T-helper 17 cell (primary cell): ENCODE data around the gene RNF215. TPM values are rescaled to one million over a fixed set of nuclear protein-coding genes. Genes with fewer than 3 reads are reported as not detected.

Experiments used
- ATAC-seq: fragments of 150-1000 bp; cut with Tn5 transposase; 2 replicates; pipeline ENCODE4 v1.10.0; 2021; ENCODE audit warnings: mild to moderate bottlenecking, moderate library complexity
- DNase-seq, 3 donors: peaks; one replicate each; pipeline versions ENCODE4 v3.0.0 to v3.0.0-alpha.2; 2020 to 2021
- H3K9me3 ChIP-seq: one replicate; pipeline ENCODE4 v1.7.0; 2013; ENCODE audit warnings: low read length, mild to moderate bottlenecking; ENCODE audit not compliant: control insufficient read depth, poor library complexity, severe bottlenecking
- H3K27ac Mint-ChIP-seq: one replicate; pipeline ENCODE4 v1.8.0; 2022; ENCODE audit warnings: mild to moderate bottlenecking, moderate library complexity, mixed read lengths
- H3K27me3 Mint-ChIP-seq: one replicate; pipeline ENCODE4 v1.8.0; 2022; ENCODE audit warnings: mixed read lengths
- H3K36me3 Mint-ChIP-seq: one replicate; pipeline ENCODE4 v1.8.0; 2022; ENCODE audit warnings: low read depth, mixed read lengths
- H3K4me1 Mint-ChIP-seq: one replicate; pipeline ENCODE4 v1.8.0; 2022; ENCODE audit warnings: mild to moderate bottlenecking, mixed read lengths
- H3K4me3 Mint-ChIP-seq: one replicate; pipeline ENCODE4 v1.8.0; 2022; ENCODE audit warnings: mild to moderate bottlenecking, moderate library complexity, mixed read lengths
- total RNA-seq, 4 donors: library from RNA in 2 of 4; stranded (reverse) in 2 of 4; gene quantifications; one replicate each; pipeline ENCODE4 v1.2.3 and lab custom pipeline; 2022 to 2026

The RNF215 gene
- total RNA-seq (10 to 100 TPM in 1 of 2 donors, 1 to 10 TPM in 1; 4.9 to 12.3 TPM), total RNA-seq (lab: John Stamatoyannopoulos, UW) (5.3 to 8.2 reads per million in 2 donors)

DNA sequence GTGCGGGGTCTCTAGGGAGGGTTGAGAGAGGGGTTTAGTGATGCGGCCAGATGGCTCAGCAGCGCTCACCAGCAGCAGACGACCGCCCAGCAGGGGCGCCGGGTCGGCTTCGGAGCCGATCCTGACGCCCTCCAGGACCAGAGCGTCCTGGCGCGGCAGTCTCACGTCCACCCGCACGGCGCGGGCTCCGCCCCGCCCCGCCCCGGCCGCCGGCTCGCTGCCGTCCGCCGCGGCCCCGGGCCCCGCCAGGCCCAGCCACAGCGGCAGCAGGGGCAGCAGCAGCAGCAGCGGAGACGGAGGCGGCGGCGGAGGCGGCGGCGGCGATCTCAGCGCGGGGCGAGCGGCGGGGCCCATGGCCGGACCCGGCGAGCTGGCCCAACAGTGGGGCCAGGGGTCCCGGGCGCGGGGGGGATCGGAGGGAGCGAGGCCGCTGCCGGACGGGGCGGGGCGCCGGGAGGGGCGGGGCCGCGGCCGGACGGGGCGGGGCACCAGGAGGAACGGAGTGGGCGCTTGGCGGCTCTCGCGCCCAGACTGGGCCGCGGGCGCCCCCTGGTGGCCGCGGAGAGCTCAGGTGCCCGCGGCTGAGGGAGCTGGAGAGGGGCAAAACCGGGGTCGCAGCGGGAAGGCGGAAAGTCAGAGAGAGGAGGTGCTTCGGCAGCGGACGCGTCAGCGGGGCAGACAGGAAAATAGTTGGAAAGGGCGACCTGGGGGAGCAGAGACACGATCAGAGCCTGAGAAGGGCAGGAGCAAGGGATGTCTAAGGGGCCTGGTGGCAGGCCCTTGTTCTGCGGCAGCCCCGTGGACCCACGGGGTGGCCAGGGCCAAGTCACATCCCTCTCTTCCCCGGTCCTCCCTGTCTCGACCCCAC lies at the start of gene RNF215:
TSS of gene RNF215 (minus strand) at position 452 of the 868 bp plus-strand sequence. CDS start at position 354, 98 bp downstream.
- Mint-ChIP-seq H3K4me1 (peaks cover 11% of the 10 kb centered on the region), H3K27ac (no peak within 1 kb of the TSS)
- peak; percentile 79 to 85 (median 82) for DNase-seq

DNA sequence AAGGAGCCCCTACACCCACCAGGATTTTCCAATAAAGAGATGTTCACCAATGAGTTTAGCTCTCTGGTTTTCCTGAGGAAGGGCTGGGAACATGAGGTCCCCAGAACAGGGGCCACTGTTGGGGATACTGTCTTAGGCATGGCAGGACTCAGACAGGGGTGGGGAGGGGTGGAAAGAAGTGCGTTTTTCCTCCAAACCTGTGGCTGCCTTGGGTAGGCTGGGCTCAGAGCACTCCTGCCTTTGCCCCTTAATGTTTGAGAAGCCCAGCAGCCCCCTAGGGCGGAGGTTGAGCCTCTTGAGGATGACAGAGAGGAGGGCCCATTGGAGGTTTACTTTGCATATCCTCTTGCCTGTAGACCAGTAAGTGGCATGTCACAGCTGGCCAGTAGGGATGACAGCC lies 49.0 kb upstream of the RNF215 start:
- ATAC-seq (no peak), DNase-seq (no peak)
- H3K36me3 Mint-ChIP-seq: peaks cover 2% of the 10 kb centered on the region
- H3K27me3 Mint-ChIP-seq: peaks cover 25% of the 10 kb centered on the region
- peaks cover 3% of the 10 kb centered on the region for H3K9me3 ChIP-seq
- peak overlapping the region; percentile 80 for H3K27ac Mint-ChIP-seq
- H3K4me3 Mint-ChIP-seq: peak overlapping the region; percentile 60
- peaks cover 5% of the 10 kb centered on the region for H3K4me1 Mint-ChIP-seq

More for the DNA sequence above, at the start of gene RNF215:
- H3K4me3 Mint-ChIP-seq: peak within 1 kb of the TSS; percentile 81
- peaks cover 5% of the 10 kb centered on the region for H3K27me3 Mint-ChIP-seq
- ATAC-seq: peak; percentile 90
- no peaks in the 10 kb centered on the region for H3K36me3 Mint-ChIP-seq
- H3K9me3 ChIP-seq: no peaks in the 10 kb centered on the region

DNA sequence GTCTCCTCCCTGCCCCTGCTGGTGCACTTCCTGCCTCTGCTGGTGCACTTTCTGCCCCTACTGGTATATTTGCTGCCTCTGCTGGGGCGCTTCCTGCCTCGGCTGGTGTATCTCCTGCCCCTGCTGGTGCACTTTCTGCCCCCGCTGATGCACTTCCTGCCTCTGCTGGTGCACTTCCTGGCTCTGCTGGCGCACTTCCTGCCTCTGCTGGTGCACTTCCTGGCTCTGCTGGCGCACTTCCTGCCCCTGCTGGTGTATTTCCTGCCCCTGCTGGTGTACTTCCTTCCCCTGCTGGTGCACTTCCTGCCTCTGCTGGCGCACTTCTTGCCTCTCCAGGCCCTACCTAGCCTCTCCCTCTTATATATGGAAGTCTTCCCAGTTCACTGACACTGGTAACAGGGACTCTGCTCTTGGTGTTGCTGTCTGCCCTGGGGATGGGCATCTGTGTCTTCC lies 48.5 kb upstream of the RNF215 start:
- DNase-seq (peak; percentile 53 to 76 (median 72)), ATAC-seq (peak; percentile 91)
- peak overlapping the region; percentile 80 for H3K27ac Mint-ChIP-seq
- H3K4me1 Mint-ChIP-seq: peaks cover 5% of the 10 kb centered on the region
- peak overlapping the region; percentile 60 for H3K4me3 Mint-ChIP-seq
- H3K27me3 Mint-ChIP-seq: peaks cover 20% of the 10 kb centered on the region
- peaks cover 3% of the 10 kb centered on the region for H3K9me3 ChIP-seq
- H3K36me3 Mint-ChIP-seq: no peaks in the 10 kb centered on the region

DNA sequence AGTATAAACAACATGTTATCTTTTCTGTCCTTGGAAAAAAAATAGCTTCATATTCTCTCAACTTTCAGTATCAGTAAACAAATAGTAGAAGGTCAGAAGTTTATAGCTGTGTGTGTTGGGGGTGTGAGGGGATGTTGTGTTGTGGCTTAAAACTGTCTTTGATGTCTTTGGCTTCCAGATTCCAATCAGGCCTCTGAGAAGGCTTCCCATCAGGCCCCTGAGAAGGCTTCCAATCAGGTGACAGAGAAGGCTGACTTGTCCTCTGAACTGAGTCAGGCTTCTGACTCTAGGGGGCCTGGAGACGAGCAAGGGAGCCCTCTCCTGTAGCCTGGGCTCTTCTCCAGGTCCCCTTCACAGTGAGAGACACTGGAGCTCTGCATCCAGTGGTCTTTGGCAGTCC lies 47.6 kb upstream of the RNF215 start:
- peaks cover 6% of the 10 kb centered on the region for H3K4me1 Mint-ChIP-seq
- peaks cover 3% of the 10 kb centered on the region for H3K9me3 ChIP-seq
- DNase-seq: no peak
- peak overlapping the region; percentile 80 for H3K27ac Mint-ChIP-seq
- no peak for ATAC-seq
- H3K4me3 Mint-ChIP-seq: peak overlapping the region; percentile 4
- peaks cover 12% of the 10 kb centered on the region for H3K27me3 Mint-ChIP-seq
- peaks cover 2% of the 10 kb centered on the region for H3K36me3 Mint-ChIP-seq

DNA sequence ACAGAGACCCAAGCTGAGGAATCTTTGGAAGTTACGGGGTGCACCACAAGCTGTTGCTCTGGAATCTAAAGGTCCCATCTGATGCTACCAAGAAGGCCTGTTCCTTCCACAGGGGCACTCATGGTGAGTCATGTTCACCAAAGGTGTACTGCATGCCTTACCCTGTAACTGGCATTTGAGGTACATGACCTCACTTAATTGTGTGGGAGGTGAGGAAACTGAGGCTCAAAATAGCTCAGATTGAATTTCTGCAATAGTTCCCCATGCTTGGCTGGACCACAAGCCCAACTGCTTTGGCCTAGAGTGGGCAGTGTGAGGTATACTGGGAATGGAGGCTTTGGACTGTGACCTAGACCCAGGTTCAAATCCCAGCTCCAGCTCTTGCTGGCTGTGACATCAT lies 46.6 kb upstream of the RNF215 start:
- ATAC-seq (no peak), DNase-seq (no peak)
- Mint-ChIP-seq H3K27ac (peak overlapping the region; percentile 80), H3K4me1 (peaks cover 6% of the 10 kb centered on the region), H3K4me3 (no peak overlapping the region), H3K27me3 (peaks cover 8% of the 10 kb centered on the region), H3K36me3 (peaks cover 2% of the 10 kb centered on the region)
- H3K9me3 ChIP-seq: peaks cover 3% of the 10 kb centered on the region

DNA sequence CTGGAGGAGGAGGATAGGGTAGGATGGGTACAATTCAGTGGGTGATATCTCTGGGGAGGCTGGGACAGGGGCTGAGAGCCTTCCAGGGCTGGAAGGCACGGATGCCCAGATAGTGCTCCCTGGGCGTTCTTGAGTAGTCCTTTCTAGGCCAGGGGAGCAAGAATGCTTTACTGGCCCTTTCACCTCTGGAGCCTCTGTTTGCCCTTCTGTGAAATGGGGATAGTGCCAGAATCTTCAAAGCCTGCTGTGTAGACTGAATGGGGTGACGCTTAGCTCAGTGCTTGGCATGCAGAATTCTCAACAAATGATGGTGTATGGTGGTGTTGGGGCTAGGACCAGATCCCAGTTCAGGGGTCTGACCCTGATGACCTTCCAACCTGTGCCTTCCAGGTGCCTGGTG lies 46.0 kb upstream of the RNF215 start:
- peaks cover 6% of the 10 kb centered on the region for H3K4me1 Mint-ChIP-seq

DNA sequence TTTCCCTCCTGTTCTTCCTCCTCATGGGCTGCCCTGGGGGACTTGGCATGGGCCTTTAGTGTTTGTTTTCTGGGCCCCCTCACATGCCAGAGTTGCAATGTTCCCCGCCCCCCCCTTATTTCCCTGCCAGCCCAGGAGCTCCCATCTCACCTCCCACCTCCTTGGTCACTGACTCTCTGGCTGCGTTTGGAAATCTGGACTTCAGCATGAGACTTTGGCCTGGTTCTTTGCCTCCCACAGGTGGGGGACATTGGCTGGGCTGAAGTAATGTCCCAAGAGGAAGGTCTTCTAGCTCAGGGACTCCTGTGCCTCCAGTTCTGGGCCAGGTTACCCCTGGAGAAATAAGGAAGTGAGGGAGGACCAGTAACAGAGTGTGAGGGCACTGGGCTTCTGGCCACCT lies 45.3 kb upstream of the RNF215 start:
- Mint-ChIP-seq H3K4me3 (no peak overlapping the region), H3K27ac (peak overlapping the region; percentile 65), H3K36me3 (peaks cover 2% of the 10 kb centered on the region), H3K4me1 (peaks cover 6% of the 10 kb centered on the region), H3K27me3 (no peaks in the 10 kb centered on the region)
- ATAC-seq: no peak
- peaks cover 3% of the 10 kb centered on the region for H3K9me3 ChIP-seq
- no peak for DNase-seq

More for the DNA sequence above, 46.0 kb upstream of the RNF215 start:
- H3K9me3 ChIP-seq: peaks cover 3% of the 10 kb centered on the region
- peak overlapping the region; percentile 65 for H3K27ac Mint-ChIP-seq
- H3K36me3 Mint-ChIP-seq: peaks cover 2% of the 10 kb centered on the region
- H3K4me3 Mint-ChIP-seq: no peak overlapping the region
- ATAC-seq: no peak
- DNase-seq: no peak
- peaks cover 2% of the 10 kb centered on the region for H3K27me3 Mint-ChIP-seq

DNA sequence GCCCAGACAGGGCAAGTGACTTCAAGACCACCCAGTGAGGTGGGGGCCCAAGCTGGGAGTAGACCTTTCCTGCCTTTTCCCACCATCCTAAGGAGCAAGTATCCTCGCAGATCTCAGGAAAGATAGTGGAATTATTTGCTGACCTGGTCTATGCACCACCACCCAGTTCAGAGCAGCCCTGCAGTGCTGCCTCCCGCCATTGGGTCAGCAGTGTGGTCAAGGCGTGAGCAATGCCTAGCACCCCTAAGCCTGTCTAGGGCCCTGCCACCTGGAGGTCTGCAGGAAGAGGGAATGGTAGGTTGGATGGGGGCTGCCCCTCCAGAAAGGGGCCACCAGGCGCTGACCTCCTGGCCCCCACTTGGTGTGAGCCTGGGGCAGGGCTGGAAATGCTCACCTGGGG lies 44.9 kb upstream of the RNF215 start:
- Mint-ChIP-seq H3K4me1 (peaks cover 9% of the 10 kb centered on the region), H3K27ac (no peak overlapping the region), H3K36me3 (peaks cover 2% of the 10 kb centered on the region), H3K27me3 (no peaks in the 10 kb centered on the region), H3K4me3 (no peak overlapping the region)
- ATAC-seq (no peak), DNase-seq (no peak)
- peaks cover 3% of the 10 kb centered on the region for H3K9me3 ChIP-seq

DNA sequence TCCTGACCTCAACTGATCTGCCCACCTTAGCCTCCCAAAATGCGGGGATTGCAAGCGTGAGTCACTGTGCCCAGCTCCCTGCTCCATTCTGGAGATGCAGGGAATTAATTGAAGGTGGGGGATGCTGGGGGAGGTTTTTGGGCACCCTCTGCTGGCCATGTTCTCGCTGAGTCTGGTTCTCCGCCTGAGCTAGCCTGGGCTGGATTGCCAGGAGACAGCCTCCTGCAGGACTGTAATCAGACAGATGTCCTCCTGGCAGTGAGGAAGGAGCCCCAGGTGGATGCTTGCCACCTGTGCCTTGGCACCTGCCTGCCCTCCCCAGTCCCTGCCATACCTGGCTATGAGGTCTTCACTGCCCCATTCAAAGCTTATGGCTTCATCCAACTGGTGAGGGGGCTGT lies 43.7 kb upstream of the RNF215 start:
- no peak overlapping the region for H3K4me3 Mint-ChIP-seq
- ATAC-seq (no peak), DNase-seq (no peak)
- H3K27ac Mint-ChIP-seq: peak overlapping the region; percentile 97
- H3K9me3 ChIP-seq: no peaks in the 10 kb centered on the region
- H3K4me1 Mint-ChIP-seq: peaks cover 18% of the 10 kb centered on the region
- H3K36me3 Mint-ChIP-seq: peaks cover 2% of the 10 kb centered on the region
- no peaks in the 10 kb centered on the region for H3K27me3 Mint-ChIP-seq

DNA sequence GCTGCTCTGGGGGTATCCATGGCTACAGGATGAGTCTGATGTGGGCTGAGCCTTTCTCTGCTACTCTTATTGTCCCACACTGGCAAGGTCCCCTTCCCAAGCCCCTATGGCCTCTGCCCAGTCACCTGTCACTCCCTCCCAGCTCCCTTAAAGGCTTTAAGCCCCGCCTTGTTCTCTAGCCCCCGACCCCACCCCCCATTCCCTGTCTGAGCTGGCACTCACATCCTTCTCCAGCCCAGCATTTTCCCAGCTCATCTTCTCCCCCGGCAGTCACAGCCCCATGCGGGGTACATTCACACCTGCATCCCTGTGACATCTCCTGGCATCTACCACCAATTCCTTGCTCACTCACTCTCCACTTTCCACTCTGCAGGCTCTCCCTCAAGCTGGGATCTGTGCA lies 42.7 kb upstream of the RNF215 start:
- no peaks in the 10 kb centered on the region for H3K9me3 ChIP-seq
- Mint-ChIP-seq H3K4me3 (no peak overlapping the region), H3K36me3 (peaks cover 2% of the 10 kb centered on the region), H3K4me1 (peaks cover 21% of the 10 kb centered on the region), H3K27ac (peak overlapping the region; percentile 97), H3K27me3 (no peaks in the 10 kb centered on the region)
- DNase-seq: no peak
- ATAC-seq: no peak

DNA sequence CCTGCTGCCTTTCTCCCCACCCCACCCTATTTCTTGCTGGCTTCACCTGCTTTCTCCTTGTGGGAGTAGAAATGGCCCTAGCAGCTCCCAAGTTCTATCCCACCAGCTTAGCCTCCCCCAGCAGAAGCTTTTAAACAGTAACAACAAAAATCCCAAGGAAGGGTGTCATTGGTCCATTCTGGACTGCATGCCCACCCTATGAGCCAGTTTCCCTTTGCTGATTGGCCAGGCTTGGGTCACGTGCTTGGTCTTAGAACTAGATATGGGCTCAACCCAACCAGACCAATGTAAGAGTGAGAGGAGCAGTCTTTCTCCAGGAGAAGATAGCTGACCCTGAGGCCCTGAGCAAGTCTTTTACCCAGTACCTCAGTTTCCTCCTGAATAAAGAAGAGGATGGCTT lies 40.7 kb upstream of the RNF215 start:
- Mint-ChIP-seq H3K4me3 (no peak overlapping the region), H3K27ac (peak overlapping the region; percentile 97), H3K27me3 (no peaks in the 10 kb centered on the region), H3K36me3 (peaks cover 2% of the 10 kb centered on the region), H3K4me1 (peaks cover 33% of the 10 kb centered on the region)
- ATAC-seq (no peak), DNase-seq (no peak)
- H3K9me3 ChIP-seq: no peaks in the 10 kb centered on the region

DNA sequence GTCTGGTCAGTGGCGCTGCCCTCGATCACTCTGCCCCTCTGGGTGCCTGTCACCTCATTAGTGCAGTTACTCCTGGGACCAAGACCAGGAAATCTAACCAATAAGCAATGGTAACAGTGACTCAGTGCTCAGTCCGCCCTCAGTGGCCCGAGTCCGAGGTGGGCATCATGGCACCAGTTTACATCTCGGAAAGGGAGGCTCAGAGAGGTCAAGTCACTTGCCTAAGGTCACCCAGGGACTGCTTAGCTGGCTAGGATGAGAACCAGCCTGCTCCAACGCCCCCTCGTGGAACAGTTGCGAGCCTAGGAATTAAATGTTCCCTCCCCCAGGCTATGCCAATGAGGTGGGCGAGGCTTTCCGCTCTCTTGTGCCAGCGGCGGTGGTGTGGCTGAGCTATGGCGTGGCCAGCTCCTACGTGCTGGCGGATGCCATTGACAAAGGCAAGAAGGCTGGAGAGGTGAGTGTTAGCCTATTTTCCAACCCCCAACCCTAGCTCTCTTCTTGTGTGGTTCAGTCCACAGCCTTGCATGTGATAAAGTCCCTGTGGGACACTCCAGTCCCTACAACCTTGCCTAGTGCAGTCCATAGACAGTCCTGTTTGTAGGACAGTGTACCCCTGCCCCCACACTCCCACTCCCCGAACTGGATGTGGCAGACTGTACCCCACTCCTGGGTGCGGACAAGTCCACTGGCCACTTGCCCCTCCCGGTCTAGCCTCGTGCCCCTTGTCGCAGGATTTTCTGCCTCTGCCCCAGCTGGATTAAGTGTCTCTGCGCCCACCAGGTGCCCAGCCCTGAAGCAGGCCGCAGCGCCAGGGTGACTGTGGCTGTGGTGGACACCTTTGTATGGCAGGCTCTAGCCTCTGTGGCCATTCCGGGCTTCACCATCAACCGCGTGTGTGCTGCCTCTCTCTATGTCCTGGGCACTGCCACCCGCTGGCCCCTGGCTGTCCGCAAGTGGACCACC lies 39.5 kb upstream of the RNF215 start:
- peak; percentile 52 for ATAC-seq
- H3K27ac Mint-ChIP-seq: peak overlapping the region; percentile 97
- DNase-seq: peak; percentile 69 to 82 (median 72)
- peaks cover 2% of the 10 kb centered on the region for H3K36me3 Mint-ChIP-seq
- peak overlapping the region; percentile 95 for H3K4me3 Mint-ChIP-seq
- H3K4me1 Mint-ChIP-seq: peaks cover 44% of the 10 kb centered on the region
- H3K27me3 Mint-ChIP-seq: no peaks in the 10 kb centered on the region
- H3K9me3 ChIP-seq: no peaks in the 10 kb centered on the region
